HepG2 (cell line): ENCODE results near the gene GNPAT. TPM values are rescaled to one million over a fixed set of nuclear protein-coding genes. Genes with fewer than 3 reads are reported as not detected.

Source experiments
- ATF7-NPFF ChIP-seq: sonication (generic); formaldehyde crosslinking; IDR thresholded peaks from 2 replicates; pipeline ENCODE4 v1.8.1; 2023; ENCODE audit warnings: mild to moderate bottlenecking, low read depth, missing genetic modification reagents, moderate library complexity
- DPF2 ChIP-seq: sonication (generic); formaldehyde crosslinking; IDR thresholded peaks from 2 replicates; pipeline ENCODE4 v1.4.0; 2020; ENCODE audit warnings: mild to moderate bottlenecking, low read depth, missing genetic modification reagents, borderline replicate concordance
- ELF1 ChIP-seq: sonication (generic); formaldehyde crosslinking; IDR thresholded peaks from 2 replicates; pipeline ENCODE4 v1.4.0; 2020; ENCODE audit warnings: missing genetic modification reagents
- GABPB1 ChIP-seq: IDR thresholded peaks from 2 replicates; pipeline ENCODE4 v1.6.1; 2016; ENCODE audit warnings: mild to moderate bottlenecking, missing genetic modification reagents, moderate library complexity, missing compliant biosample characterization
- HNF1A ChIP-seq, 2 experiments: sonication (generic) in 1 of 2; formaldehyde crosslinking in 1 of 2; IDR thresholded peaks; 2 replicates each; pipeline versions ENCODE4 v1.4.0 to v1.6.1; 2016 to 2020; ENCODE audit warnings: borderline replicate concordance in 1 of 2, low read depth in 1 of 2, mild to moderate bottlenecking in 1 of 2, missing genetic modification reagents in 1 of 2
- IKZF5 ChIP-seq: IDR thresholded peaks from 2 replicates; pipeline ENCODE4 v1.6.1; 2018; ENCODE audit warnings: missing genetic modification reagents, mild to moderate bottlenecking, missing compliant biosample characterization
- JUN ChIP-seq: sonication (generic); formaldehyde crosslinking; IDR thresholded peaks from 2 replicates; pipeline ENCODE4 v1.4.0; 2020; ENCODE audit warnings: mild to moderate bottlenecking, missing genetic modification reagents
- JUND ChIP-seq: sonication (generic); formaldehyde crosslinking; IDR thresholded peaks from 2 replicates; pipeline ENCODE4 v1.8.0; 2022; ENCODE audit warnings: mild to moderate bottlenecking, missing genetic modification reagents
- MBD4 ChIP-seq: IDR thresholded peaks from 2 replicates; pipeline ENCODE4 v1.6.1; 2012; ENCODE audit warnings: low read length, inconsistent platforms, borderline replicate concordance
- NFIC ChIP-seq: IDR thresholded peaks from 2 replicates; pipeline ENCODE4 v1.6.1; 2012; ENCODE audit warnings: mild to moderate bottlenecking, low read length, inconsistent platforms
- POLR2AphosphoS5 ChIP-seq: IDR thresholded peaks from 2 replicates; pipeline ENCODE4 v1.6.1; 2012; ENCODE audit warnings: low read depth, low read length
- POLR2G ChIP-seq: fragments of 200-400 bp; formaldehyde crosslinking; IDR thresholded peaks from 2 replicates; pipeline ENCODE4 v1.6.1; 2018; ENCODE audit warnings: mild to moderate bottlenecking, low read depth, low read length, moderate library complexity
- RARA ChIP-seq: IDR thresholded peaks from 2 replicates; pipeline ENCODE4 v1.6.1; 2016; ENCODE audit warnings: missing genetic modification reagents, missing compliant biosample characterization
- RXRB ChIP-seq: IDR thresholded peaks from 2 replicates; pipeline ENCODE4 v1.6.1; 2016; ENCODE audit warnings: borderline replicate concordance, missing genetic modification reagents, missing compliant biosample characterization
- polyA plus RNA-seq, 8 experiments: library from polyadenylated mRNA; depleted of rRNA in 3 of 8; stranded (reverse) in 7 of 8; unstranded in 1 of 8; fragments of >200 nt; fragmentation: Illumina TruSeq in 4 of 8; extraction: Trizol in 4 of 8; gene quantifications; 2 replicates each; pipeline versions ENCODE4 v1.2.1 to v1.2.3, GENCODE V29; 2011 to 2016; ENCODE audit warnings: low read depth in 4 of 8, missing spikeins in 1 of 8, mixed read lengths in 1 of 8; ENCODE audit not compliant: insufficient read depth in 1 of 8
- total RNA-seq, 5 experiments: library from RNA; depleted of rRNA; stranded (reverse); fragments of >200 nt; fragmentation: Illumina TruSeq; extraction: Trizol; gene quantifications; 2 replicates each; pipeline ENCODE4 v1.2.3, GENCODE V29; 2016; ENCODE audit warnings: low read depth in 1 of 5
- TF ChIP-seq, protein P1 (sequence below): sonication (generic); formaldehyde crosslinking; conservative IDR thresholded peaks from 2 replicates; pipeline ENCODE4 v1.4.0; 2020; ENCODE audit warnings: mild to moderate bottlenecking, missing genetic modification reagents, moderate library complexity
- TF ChIP-seq, protein P2 (sequence below): sonication (generic); formaldehyde crosslinking; IDR thresholded peaks from 2 replicates; pipeline ENCODE4 v1.4.0; 2020; ENCODE audit warnings: missing genetic modification reagents

GNPAT gene
- total and polyA plus RNA-seq, 2 of the 13 experiments (the other 11 are each of a cell fraction or from before 2014, with no cell fraction given) = 58.3 to 114 TPM

- TF ChIP-seq RARA (CRISPR knock-in tag) (peak; percentile 71), DPF2 (CRISPR knock-in tag) (peak; percentile 74; the same call in 1 of the 2 replicates), RXRB (CRISPR knock-in tag) (peak; percentile 68), ELF1 (CRISPR knock-in tag) (no peak), JUN (peak; percentile 43; the same call in 1 of the 2 replicates), POLR2AphosphoS5 (peak; percentile 39; the same call in 1 of the 2 replicates), GABPB1 (no peak; the same call in 1 of the 2 replicates), JUND (peak; percentile 61), IKZF5 (CRISPR knock-in tag) (0 out of 2 replicates have a peak, but pooled peaks have one; percentile 11), POLR2G (peak; percentile 84), HNF1A (IDR thresholded peaks at IDR 0.05; ENCODE audit: low read depth) (peak; percentile 98), HNF1A (CRISPR knock-in tag; IDR thresholded peaks at IDR 0.05; ENCODE audit: borderline replicate concordance) (peak; percentile 98), NFIC (peak; percentile 83; the same call in 1 of the 2 replicates), MBD4 (peak; percentile 81), ATF7-NPFF (peak; percentile 48; the same call in 1 of the 2 replicates)
- TF ChIP-seq, protein P1, sequence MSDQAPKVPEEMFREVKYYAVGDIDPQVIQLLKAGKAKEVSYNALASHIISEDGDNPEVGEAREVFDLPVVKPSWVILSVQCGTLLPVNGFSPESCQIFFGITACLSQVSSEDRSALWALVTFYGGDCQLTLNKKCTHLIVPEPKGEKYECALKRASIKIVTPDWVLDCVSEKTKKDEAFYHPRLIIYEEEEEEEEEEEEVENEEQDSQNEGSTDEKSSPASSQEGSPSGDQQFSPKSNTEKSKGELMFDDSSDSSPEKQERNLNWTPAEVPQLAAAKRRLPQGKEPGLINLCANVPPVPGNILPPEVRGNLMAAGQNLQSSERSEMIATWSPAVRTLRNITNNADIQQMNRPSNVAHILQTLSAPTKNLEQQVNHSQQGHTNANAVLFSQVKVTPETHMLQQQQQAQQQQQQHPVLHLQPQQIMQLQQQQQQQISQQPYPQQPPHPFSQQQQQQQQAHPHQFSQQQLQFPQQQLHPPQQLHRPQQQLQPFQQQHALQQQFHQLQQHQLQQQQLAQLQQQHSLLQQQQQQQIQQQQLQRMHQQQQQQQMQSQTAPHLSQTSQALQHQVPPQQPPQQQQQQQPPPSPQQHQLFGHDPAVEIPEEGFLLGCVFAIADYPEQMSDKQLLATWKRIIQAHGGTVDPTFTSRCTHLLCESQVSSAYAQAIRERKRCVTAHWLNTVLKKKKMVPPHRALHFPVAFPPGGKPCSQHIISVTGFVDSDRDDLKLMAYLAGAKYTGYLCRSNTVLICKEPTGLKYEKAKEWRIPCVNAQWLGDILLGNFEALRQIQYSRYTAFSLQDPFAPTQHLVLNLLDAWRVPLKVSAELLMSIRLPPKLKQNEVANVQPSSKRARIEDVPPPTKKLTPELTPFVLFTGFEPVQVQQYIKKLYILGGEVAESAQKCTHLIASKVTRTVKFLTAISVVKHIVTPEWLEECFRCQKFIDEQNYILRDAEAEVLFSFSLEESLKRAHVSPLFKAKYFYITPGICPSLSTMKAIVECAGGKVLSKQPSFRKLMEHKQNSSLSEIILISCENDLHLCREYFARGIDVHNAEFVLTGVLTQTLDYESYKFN = peak; percentile 97
- TF ChIP-seq, protein P2, sequence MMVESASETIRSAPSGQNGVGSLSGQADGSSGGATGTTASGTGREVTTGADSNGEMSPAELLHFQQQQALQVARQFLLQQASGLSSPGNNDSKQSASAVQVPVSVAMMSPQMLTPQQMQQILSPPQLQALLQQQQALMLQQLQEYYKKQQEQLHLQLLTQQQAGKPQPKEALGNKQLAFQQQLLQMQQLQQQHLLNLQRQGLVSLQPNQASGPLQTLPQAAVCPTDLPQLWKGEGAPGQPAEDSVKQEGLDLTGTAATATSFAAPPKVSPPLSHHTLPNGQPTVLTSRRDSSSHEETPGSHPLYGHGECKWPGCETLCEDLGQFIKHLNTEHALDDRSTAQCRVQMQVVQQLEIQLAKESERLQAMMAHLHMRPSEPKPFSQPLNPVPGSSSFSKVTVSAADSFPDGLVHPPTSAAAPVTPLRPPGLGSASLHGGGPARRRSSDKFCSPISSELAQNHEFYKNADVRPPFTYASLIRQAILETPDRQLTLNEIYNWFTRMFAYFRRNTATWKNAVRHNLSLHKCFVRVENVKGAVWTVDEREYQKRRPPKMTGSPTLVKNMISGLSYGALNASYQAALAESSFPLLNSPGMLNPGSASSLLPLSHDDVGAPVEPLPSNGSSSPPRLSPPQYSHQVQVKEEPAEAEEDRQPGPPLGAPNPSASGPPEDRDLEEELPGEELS (CRISPR knock-in tag) = peak; percentile 92
These were observed 7.1 kb upstream of the GNPAT start (continued) for GRCh38 chr1:231233735-231234417.
